Measurements from ENCODE around the gene SERP2. TPM values are rescaled to one million over a fixed set of nuclear protein-coding genes. Genes with fewer than 3 reads are reported as not detected.

The SERP2 gene
- total and polyA plus RNA-seq, 8 donors = 1.2 to 13.8 (median 1.9) TPM

DNA sequence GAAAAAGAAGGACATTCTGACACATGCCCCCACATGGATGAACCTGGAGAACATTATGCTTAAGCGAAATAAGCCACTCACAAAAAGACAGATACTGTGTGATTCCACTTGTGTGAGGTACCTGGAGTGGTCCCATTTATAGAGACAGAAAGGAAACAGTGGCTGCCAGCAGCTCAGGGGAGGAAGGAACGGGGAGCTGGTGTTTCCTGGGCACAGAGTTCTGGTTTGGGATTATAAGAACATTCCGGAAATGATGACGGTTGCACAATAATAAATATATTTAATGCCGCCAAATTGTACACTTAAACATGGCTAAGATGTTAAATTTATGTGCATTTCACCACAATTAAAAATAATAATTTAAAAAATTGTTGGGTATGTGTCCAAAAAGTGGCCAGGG, 33.0 kb downstream of the SERP2 start:
- no peak for DNase-seq
- no peak for FAIRE-seq
- no peaks in the 10 kb centered on the region for H3K9me3 ChIP-seq
- TF ChIP-seq, protein P1, sequence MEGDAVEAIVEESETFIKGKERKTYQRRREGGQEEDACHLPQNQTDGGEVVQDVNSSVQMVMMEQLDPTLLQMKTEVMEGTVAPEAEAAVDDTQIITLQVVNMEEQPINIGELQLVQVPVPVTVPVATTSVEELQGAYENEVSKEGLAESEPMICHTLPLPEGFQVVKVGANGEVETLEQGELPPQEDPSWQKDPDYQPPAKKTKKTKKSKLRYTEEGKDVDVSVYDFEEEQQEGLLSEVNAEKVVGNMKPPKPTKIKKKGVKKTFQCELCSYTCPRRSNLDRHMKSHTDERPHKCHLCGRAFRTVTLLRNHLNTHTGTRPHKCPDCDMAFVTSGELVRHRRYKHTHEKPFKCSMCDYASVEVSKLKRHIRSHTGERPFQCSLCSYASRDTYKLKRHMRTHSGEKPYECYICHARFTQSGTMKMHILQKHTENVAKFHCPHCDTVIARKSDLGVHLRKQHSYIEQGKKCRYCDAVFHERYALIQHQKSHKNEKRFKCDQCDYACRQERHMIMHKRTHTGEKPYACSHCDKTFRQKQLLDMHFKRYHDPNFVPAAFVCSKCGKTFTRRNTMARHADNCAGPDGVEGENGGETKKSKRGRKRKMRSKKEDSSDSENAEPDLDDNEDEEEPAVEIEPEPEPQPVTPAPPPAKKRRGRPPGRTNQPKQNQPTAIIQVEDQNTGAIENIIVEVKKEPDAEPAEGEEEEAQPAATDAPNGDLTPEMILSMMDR (IDR thresholded peaks at IDR 0.05) = no peak
- H3K27ac ChIP-seq = no peak overlapping the region
- intact Hi-C loops (cut with DNase I) = no loop called here
- 82 to 86% methylated on average over 5 of the region's 5 CpGs for WGBS, 2 donors
- H3K4me3 ChIP-seq = no peak overlapping the region
- ATAC-seq = no peak
- no peaks in the 10 kb centered on the region for H3K27me3 ChIP-seq
- H3K36me3 ChIP-seq = no peaks in the 10 kb centered on the region
- H3K4me1 ChIP-seq = peaks cover 0 to 6% (median 0%) of the 10 kb centered on the region in 3 donors

- H3K4me3 ChIP-seq = no peak overlapping the region
- FAIRE-seq (no peak), DNase-seq (no peak), ATAC-seq (no peak)
- no peak overlapping the region for H3K27ac ChIP-seq
- H3K36me3 ChIP-seq = no peaks in the 10 kb centered on the region
- H3K27me3 ChIP-seq = no peaks in the 10 kb centered on the region
- TF ChIP-seq, protein P1 (IDR thresholded peaks at IDR 0.05) = no peak
- H3K9me3 ChIP-seq = no peaks in the 10 kb centered on the region
- peaks cover 0 to 6% (median 0%) of the 10 kb centered on the region in 3 donors for H3K4me1 ChIP-seq
- WGBS, 2 donors = 81 to 92% methylated on average over 3 of the region's 3 CpGs
- intact Hi-C loops (cut with DNase I) = no loop called here
These were observed 33.8 kb downstream of the SERP2 start for GRCh38 chr13:44407379-44407778.

GRCh38 chr13:44407891-44408290, 34.3 kb downstream of the SERP2 start:
- H3K27me3 ChIP-seq = no peaks in the 10 kb centered on the region
- TF ChIP-seq, protein P1 (IDR thresholded peaks at IDR 0.05) = no peak
- ATAC-seq = no peak
- no peak overlapping the region for H3K4me3 ChIP-seq
- 90 to 95% methylated on average over 7 of the region's 7 CpGs for WGBS, 2 donors
- no peaks in the 10 kb centered on the region for H3K36me3 ChIP-seq
- H3K27ac ChIP-seq = no peak overlapping the region
- FAIRE-seq = no peak
- H3K4me1 ChIP-seq = peaks cover 0 to 6% (median 0%) of the 10 kb centered on the region in 3 donors
- no peak for DNase-seq
- intact Hi-C loops (cut with DNase I) = no loop called here
- no peaks in the 10 kb centered on the region for H3K9me3 ChIP-seq

DNA sequence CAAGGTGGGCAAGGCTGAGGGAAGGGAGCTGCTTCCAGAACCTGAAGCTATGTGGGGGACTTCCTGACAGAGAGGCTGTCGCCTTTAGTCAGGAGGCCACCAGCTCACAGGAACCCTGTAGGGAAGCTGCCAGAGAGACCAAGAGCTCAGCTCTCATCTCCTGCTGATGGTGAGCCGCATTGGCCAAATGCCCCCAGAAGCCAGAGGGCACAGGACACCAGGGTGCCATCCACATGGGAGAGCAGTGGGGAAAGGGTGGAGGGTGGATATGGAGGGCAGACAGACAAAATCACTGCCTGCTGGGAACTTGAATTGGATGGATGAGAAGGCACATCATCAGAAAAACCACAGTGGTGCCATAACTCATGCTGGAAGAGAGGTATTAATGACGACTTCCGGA, 36.0 kb downstream of the SERP2 start:
- TF ChIP-seq, protein P1 (IDR thresholded peaks at IDR 0.05) = no peak
- no peak overlapping the region for H3K27ac ChIP-seq
- no peaks in the 10 kb centered on the region for H3K4me1 ChIP-seq
- no peaks in the 10 kb centered on the region for H3K36me3 ChIP-seq
- ATAC-seq = no peak
- WGBS, 2 donors = 74 to 87% methylated on average over 4 of the region's 4 CpGs
- no peaks in the 10 kb centered on the region for H3K27me3 ChIP-seq
- H3K9me3 ChIP-seq = no peaks in the 10 kb centered on the region
- H3K4me3 ChIP-seq = no peak overlapping the region
- DNase-seq = no peak
- FAIRE-seq = no peak
- intact Hi-C loops (cut with DNase I) = no loop called here

GRCh38 chr13:44410328-44410859, 36.8 kb downstream of the SERP2 start:
- no peak for FAIRE-seq
- Histone ChIP-seq H3K4me1 (no peaks in the 10 kb centered on the region), H3K27ac (no peak overlapping the region), H3K4me3 (no peak overlapping the region), H3K9me3 (no peaks in the 10 kb centered on the region), H3K36me3 (no peaks in the 10 kb centered on the region), H3K27me3 (no peaks in the 10 kb centered on the region)
- TF ChIP-seq, protein P1 (IDR thresholded peaks at IDR 0.05) = no peak
- intact Hi-C loops (cut with DNase I) = no loop called here
- 59 to 63% methylated on average over 6 of the region's 6 CpGs for WGBS, 2 donors
- ATAC-seq = peak in 1 of 4 donors; percentile 36
- DNase-seq = no peak

All from pancreas (tissue), 10 donors.